NB4 (cell line): ENCODE results near the gene TNK2.

Experiments
- DNase-seq: peaks from one replicate; pipeline ENCODE4 v3.0.0; 2010; ENCODE audit warnings: low read depth
- H3K4me3 ChIP-seq: one replicate; pipeline ENCODE4 v1.5.1; 2011; ENCODE audit warnings: mild to moderate bottlenecking, low read depth, low read length, moderate library complexity
- CTCF ChIP-seq: IDR thresholded peaks from one replicate; pipeline ENCODE4 v1.5.1; 2012; ENCODE audit warnings: low read depth, low read length
- MAX ChIP-seq: IDR thresholded peaks from 2 replicates; pipeline ENCODE4 v1.6.1; 2011; ENCODE audit warnings: low read depth, low read length
- MYC ChIP-seq: IDR thresholded peaks from 2 replicates; pipeline ENCODE4 v1.6.1; 2011; ENCODE audit warnings: low read depth, low read length
- POLR2A ChIP-seq: IDR thresholded peaks from 2 replicates; pipeline ENCODE4 v1.6.1; 2011; ENCODE audit warnings: mild to moderate bottlenecking; ENCODE audit not compliant: insufficient read length; ENCODE audit errors: extremely low read depth

Gene TNK2

DNA sequence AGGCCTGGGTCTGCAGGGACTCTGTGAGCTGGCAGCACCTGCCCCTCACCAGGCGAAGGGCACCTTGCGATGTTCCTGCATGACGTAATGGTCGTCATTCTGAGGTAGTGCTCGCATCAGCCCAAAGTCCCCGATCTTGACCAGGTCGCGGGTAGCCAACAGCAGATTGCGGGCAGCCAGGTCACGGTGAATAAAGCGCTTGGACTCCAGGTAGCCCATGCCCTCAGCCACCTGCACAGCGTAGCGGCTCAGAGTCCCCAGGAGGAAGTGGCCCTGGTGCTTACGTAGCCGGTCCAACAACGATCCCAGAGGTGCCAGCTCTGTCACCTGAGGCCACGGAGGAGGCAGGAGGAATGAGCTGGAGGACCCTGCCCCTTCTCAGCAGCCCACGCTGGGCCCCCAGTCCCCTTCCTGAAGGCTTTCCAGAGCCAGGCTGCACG, 26.3 kb downstream of the TNK2 start:
- H3K4me3 ChIP-seq, result no peak overlapping the region
- no peak for DNase-seq
- TF ChIP-seq CTCF (no peak), POLR2A (no peak), MYC (no peak), MAX (no peak)

GRCh38 chr3:195881276-195881988, 26.9 kb downstream of the TNK2 start:
- no peak overlapping the region for H3K4me3 ChIP-seq
- no peak for TF ChIP-seq CTCF
- no peak for TF ChIP-seq MAX
- no peak for TF ChIP-seq POLR2A
- TF ChIP-seq MYC, result no peak
- no peak for DNase-seq

DNA sequence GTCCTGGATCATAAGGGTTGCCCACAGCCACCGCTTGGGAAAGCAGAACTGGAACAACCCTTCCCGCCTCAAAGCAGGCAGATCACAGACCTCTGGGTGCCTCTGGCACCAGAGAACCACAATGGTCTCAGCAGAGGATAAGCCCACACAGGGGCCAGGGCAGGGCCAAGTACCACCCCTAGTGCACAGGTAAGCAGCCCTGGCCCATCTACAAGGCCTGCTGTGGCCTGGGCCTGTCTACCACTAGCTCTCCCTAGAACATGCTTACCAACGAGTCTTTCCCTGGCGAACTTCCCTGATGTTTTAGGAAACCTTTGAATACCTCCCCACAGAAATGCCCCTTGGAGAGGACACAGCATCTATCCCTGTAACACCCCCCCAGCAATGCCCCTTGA, 28.3 kb downstream of the TNK2 start:
- H3K4me3 ChIP-seq, result no peak overlapping the region
- TF ChIP-seq MYC (no peak), MAX (no peak), POLR2A (no peak), CTCF (no peak)

GRCh38 chr3:195879416-195880036, 28.8 kb downstream of the TNK2 start:
- TF ChIP-seq CTCF (no peak), MYC (no peak), MAX (no peak), POLR2A (no peak)
- no peak for DNase-seq

More for the DNA sequence above, 28.3 kb downstream of the TNK2 start:
- DNase-seq, result no peak

GRCh38 chr3:195878424-195879274, 29.7 kb downstream of the TNK2 start:
- no peak overlapping the region for H3K4me3 ChIP-seq
- DNase-seq, result no peak
- TF ChIP-seq CTCF (no peak), MYC (no peak), MAX (no peak), POLR2A (no peak)

More at GRCh38 chr3:195879416-195880036, 28.8 kb downstream of the TNK2 start:
- no peak overlapping the region for H3K4me3 ChIP-seq
